HCT116 (cell line): Measurements from ENCODE around the gene ACYP2.
"Not testable (repeated sequence)": the region's sequence is repeated elsewhere in the genome, so short reads cannot be mapped to it uniquely, and the experiment has no call there.

Source experiments
- ATF3 ChIP-seq: IDR thresholded peaks from 2 replicates; pipeline ENCODE4 v1.6.1; 2012
- CBX3 ChIP-seq: IDR thresholded peaks from 2 replicates; pipeline ENCODE4 v1.6.1; 2012; ENCODE audit warnings: low read depth
- CTCF ChIP-seq, 3 experiments: fragments of 200-600 bp in 1 of 3; sonication (generic) in 1 of 3; IDR thresholded peaks in 2 of 3; conservative IDR thresholded peaks in 1 of 3; 2 replicates each; pipeline ENCODE4 v1.5.1; 2012 to 2017; ENCODE audit warnings: low read depth in 2 of 3, low read length in 2 of 3, antibody characterized with exemption in 1 of 3, borderline replicate concordance in 1 of 3, control low read depth in 1 of 3, mild to moderate bottlenecking in 1 of 3, mixed read lengths in 1 of 3, mixed run types in 1 of 3, moderate library complexity in 1 of 3; ENCODE audit not compliant: insufficient read depth in 1 of 3
- EZH2 ChIP-seq: fragments of 200-600 bp; sonication (generic); IDR thresholded peaks from 2 replicates; pipeline ENCODE4 v1.6.1; 2017; ENCODE audit warnings: antibody characterized with exemption, mixed run types
- EZH2phosphoT487 ChIP-seq: fragments of 200-600 bp; IDR thresholded peaks from 2 replicates; pipeline ENCODE4 v1.6.1; 2018; ENCODE audit warnings: antibody characterized with exemption, borderline replicate concordance
- MAX ChIP-seq: IDR thresholded peaks from 2 replicates; pipeline ENCODE4 v1.6.1; 2012
- POLR2A ChIP-seq: IDR thresholded peaks from 2 replicates; pipeline ENCODE4 v1.7.0; 2011; ENCODE audit warnings: borderline replicate concordance; ENCODE audit not compliant: insufficient read depth, insufficient read length; ENCODE audit errors: extremely low read depth
- POLR2AphosphoS5 ChIP-seq: IDR thresholded peaks from 2 replicates; pipeline ENCODE4 v1.6.1; 2011; ENCODE audit warnings: mild to moderate bottlenecking, low read depth, low read length, moderate library complexity
- RAD21 ChIP-seq: IDR thresholded peaks from 2 replicates; pipeline ENCODE4 v1.6.1; 2012; ENCODE audit warnings: low read depth, mild to moderate bottlenecking
- REST ChIP-seq: IDR thresholded peaks from 2 replicates; pipeline ENCODE4 v1.6.1; 2012; ENCODE audit warnings: low read depth
- SRF ChIP-seq: IDR thresholded peaks from 2 replicates; pipeline ENCODE4 v1.6.1; 2012; ENCODE audit warnings: low read depth
- YY1 ChIP-seq: IDR thresholded peaks from 2 replicates; pipeline ENCODE4 v1.6.1; 2011; ENCODE audit warnings: low read length, low read depth, moderate library complexity, mild to moderate bottlenecking; ENCODE audit not compliant: insufficient replicate concordance; ENCODE audit errors: extremely low read depth
- ZNF274 ChIP-seq: fragments of 200-500 bp; sonication (Bioruptor generic); IDR thresholded peaks from 2 replicates; pipeline ENCODE4 v1.6.1; 2014; ENCODE audit warnings: mild to moderate bottlenecking, low read depth, low read length, inconsistent platforms

- TF ChIP-seq RAD21; CTCF (IDR thresholded peaks at IDR 0.05 in 2 of 3, conservative IDR thresholded peaks at IDR 0.05 in 1 of 3; ENCODE audit: borderline replicate concordance in 1 of 3, insufficient read depth in 1 of 3, low read depth in 2 of 3, low read length in 2 of 3); REST; MAX; CBX3; EZH2phosphoT487; ZNF274; POLR2AphosphoS5; SRF; POLR2A; YY1; EZH2; ATF3: not testable (repeated sequence)
These were observed 149.7 kb downstream of the ACYP2 start for GRCh38 chr2:54265081-54265480.
